BJ (cell line): ENCODE measurements around the gene DPM3. TPM values are rescaled to one million over a fixed set of nuclear protein-coding genes. Genes with fewer than 3 reads are reported as not detected.

Experiments used
- CTCF ChIA-PET: fragments of 350-600 bp; formaldehyde crosslinking; extraction: SDS; loops from one replicate; lab custom pipeline; 2021; ENCODE audit warnings: antibody characterized with exemption, inconsistent platforms; lab: Yijun Ruan, JAX
- POLR2A ChIA-PET: fragments of 300-600 bp; sonication (Branson Sonifier 250); formaldehyde crosslinking; extraction: SDS; loops from one replicate; lab custom pipeline; 2021; ENCODE audit warnings: antibody characterized with exemption; lab: Charles Lee
- DNase-seq: peaks from one replicate; pipeline ENCODE4 v3.0.0-alpha.2; 2011; ENCODE audit warnings: low read depth
- H3K27me3 ChIP-seq: 2 replicates; pipeline ENCODE4 v1.6.0; 2011; ENCODE audit warnings: low read length; ENCODE audit not compliant: control insufficient read depth, insufficient read depth
- H3K36me3 ChIP-seq: 2 replicates; pipeline ENCODE4 v1.5.1; 2011; ENCODE audit warnings: low read length; ENCODE audit not compliant: control insufficient read depth, insufficient read depth
- H3K4me3 ChIP-seq: 2 replicates; pipeline ENCODE4 v1.5.1; 2011; ENCODE audit warnings: low read depth, mild to moderate bottlenecking, control low read depth, low read length
- polyA plus RNA-seq: library from polyadenylated mRNA; depleted of rRNA; stranded (reverse); fragments of >200 nt; gene quantifications from 2 replicates; pipeline ENCODE4 v1.2.3, GENCODE V29; 2011
- TF ChIP-seq, protein P1 (sequence below): IDR thresholded peaks from 2 replicates; pipeline ENCODE4 v1.5.1; 2011; ENCODE audit warnings: low read depth, mild to moderate bottlenecking, control low read depth, inconsistent platforms, low read length, moderate library complexity; ENCODE audit not compliant: insufficient read depth

Gene DPM3
- polyA plus RNA-seq, 1 experiment = 34.1 TPM

DNA sequence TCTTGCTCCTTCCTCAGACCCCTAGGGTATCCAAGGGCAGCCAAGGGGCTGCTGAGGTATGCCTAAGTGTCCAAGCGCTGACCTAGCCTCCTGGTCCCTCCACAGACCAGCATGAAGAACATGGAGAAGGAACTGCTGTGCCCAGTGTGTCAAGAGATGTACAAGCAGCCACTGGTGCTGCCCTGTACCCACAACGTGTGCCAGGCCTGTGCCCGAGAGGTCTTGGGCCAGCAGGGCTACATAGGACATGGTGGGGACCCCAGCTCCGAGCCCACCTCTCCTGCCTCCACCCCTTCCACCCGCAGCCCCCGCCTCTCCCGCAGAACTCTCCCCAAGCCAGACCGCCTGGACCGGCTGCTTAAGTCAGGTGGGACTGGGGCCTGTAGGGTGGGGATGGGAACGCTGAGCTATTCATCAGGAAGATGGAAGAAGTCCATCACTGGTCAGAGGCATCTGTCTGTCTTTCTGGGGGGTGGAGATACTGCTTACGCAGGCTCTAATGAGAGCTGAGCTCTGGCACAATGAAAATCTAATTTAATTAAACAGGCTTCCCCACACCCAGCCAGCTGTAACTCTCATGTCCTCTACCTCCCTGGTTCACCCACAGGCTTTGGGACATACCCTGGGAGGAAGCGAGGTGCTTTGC, 35.1 kb upstream of the DPM3 start:
- POLR2A ChIA-PET = interaction anchor here (0.7 kb wide), 1 partner anchor 1638 kb away, joined by 3 read pairs; no protein-coding TSS in a partner anchor
- CTCF ChIA-PET = interaction anchor here (0.8 to 10.5 kb wide), 13 partner anchors 10 to 424 kb away, joined by 3 to 147 read pairs (median 6); partner anchors contain the start of gene THBS3

DNA sequence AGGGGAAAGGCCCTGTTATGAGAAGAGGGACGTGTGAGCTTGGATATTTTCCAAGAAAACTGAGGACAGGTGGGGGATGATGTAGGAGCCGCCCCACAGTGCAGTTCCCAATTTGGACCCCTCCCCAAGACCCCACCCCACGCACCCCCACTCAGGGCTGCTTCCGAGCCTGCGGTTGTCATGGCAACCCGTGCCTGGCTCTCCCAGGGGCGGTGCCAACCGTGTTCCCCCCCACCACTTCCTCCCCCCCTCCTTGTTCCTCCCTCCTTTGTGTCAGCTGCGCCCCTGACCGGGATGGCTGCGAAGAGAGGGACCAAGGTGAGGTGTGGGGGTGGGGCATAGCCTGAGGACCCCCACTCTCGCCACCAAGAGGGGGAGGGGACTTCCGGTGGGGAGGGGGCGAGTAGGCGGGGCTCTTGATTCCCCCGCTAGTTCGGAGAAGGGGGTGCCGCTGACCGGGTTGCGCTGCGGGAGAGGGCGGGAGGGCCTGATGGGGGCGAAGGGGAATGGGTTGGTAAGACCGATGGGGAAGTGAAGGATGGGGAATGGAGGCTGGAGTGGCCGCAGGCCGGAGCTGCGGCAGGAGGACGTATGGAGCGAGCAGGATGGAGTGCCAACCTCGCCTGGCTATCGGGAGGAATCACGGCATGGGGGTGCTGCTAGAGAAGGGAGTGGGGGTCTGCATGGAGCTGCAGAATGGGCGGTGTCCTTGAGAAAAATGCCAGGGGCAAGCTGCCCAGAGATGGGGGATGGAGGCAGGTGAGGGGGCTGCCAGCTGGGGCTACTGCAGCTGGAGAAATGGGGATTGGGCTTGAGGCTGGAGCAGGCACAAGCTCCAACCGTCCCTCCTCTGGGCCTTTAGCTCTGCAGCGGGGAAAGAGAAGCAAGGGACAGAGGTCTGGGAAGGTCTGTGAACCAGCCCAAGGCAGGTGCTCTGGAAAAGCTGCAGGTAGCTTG, 34.3 kb upstream of the DPM3 start:
- no peak for DNase-seq
- TF ChIP-seq, protein P1, sequence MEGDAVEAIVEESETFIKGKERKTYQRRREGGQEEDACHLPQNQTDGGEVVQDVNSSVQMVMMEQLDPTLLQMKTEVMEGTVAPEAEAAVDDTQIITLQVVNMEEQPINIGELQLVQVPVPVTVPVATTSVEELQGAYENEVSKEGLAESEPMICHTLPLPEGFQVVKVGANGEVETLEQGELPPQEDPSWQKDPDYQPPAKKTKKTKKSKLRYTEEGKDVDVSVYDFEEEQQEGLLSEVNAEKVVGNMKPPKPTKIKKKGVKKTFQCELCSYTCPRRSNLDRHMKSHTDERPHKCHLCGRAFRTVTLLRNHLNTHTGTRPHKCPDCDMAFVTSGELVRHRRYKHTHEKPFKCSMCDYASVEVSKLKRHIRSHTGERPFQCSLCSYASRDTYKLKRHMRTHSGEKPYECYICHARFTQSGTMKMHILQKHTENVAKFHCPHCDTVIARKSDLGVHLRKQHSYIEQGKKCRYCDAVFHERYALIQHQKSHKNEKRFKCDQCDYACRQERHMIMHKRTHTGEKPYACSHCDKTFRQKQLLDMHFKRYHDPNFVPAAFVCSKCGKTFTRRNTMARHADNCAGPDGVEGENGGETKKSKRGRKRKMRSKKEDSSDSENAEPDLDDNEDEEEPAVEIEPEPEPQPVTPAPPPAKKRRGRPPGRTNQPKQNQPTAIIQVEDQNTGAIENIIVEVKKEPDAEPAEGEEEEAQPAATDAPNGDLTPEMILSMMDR = no peak
- ChIA-PET POLR2A (interaction anchor here (0.7 kb wide), 1 partner anchor 1637 kb away, joined by 3 read pairs; no protein-coding TSS in a partner anchor), CTCF (interaction anchor here (0.6 to 10.5 kb wide), 23 partner anchors 9 to 844 kb away, joined by 3 to 147 read pairs (median 4); partner anchors contain the start of gene THBS3)
- Histone ChIP-seq H3K27me3 (no peaks in the 10 kb centered on the region), H3K36me3 (peaks cover 24% of the 10 kb centered on the region), H3K4me3 (peak overlapping the region; percentile 97)

More for the DNA sequence above, 35.1 kb upstream of the DPM3 start:
- TF ChIP-seq, protein P1 = no peak
- no peaks in the 10 kb centered on the region for H3K27me3 ChIP-seq
- no peak for DNase-seq
- H3K4me3 ChIP-seq = peak overlapping the region; percentile 97; the same call in 1 of the 2 replicates
- H3K36me3 ChIP-seq = peaks cover 26% of the 10 kb centered on the region

DNA sequence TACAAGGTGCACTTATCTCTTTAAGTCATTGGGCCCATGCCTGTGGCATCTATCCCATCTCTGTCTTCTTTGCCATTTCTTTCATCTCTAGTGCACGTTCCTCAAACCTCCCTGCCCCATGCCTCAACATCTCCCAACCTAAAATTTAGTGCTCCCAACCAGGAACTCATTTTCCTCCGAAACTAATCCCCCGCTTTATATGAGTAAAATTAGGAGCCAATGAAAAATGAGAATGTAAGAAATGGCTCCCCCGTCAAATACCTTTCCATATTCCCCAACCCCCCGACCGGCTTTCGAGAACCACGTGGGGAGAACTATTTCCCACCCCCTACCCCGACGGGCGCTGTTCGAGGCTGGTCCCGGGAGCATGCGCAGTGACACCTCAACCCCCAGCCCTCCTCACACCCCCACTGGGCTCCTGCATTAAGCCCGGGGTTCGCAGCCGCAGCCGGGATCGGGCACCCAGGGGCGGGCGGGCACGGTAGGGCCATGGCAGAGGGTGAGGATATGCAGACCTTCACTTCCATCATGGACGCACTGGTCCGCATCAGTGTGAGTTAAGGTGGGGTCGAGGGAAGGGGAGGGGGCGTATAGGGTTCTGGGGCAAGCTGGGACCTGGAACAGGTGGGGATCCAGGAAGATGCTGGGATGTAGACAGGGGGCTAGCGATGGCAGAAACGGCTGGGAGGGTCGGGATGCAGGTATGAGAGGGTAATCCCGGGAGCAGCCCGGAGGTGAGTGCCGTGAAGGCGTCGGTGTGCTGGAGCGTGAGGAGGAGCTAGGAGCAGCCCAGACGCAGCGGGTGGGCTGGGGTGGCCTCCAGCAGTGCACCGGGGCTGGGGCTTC, 33.4 kb upstream of the DPM3 start, which contains the start of gene TRIM46:
Gene TRIM46 (plus strand): TSS at position 372 of the 846 bp plus-strand sequence. CDS start 118 bp downstream, at position 490.
- peaks cover 17% of the 10 kb centered on the region for H3K36me3 ChIP-seq
- TF ChIP-seq, protein P1 = no peak
- DNase-seq = no peak
- CTCF ChIA-PET = interaction anchor here (0.7 to 11.3 kb wide), 34 partner anchors 11 to 539 kb away, joined by 3 to 259 read pairs (median 4); partner anchors contain the start of genes ADAM15 and THBS3
- no peaks in the 10 kb centered on the region for H3K27me3 ChIP-seq
- H3K4me3 ChIP-seq = peak within 1 kb of the TSS; percentile 97
- POLR2A ChIA-PET = no interaction called here

DNA sequence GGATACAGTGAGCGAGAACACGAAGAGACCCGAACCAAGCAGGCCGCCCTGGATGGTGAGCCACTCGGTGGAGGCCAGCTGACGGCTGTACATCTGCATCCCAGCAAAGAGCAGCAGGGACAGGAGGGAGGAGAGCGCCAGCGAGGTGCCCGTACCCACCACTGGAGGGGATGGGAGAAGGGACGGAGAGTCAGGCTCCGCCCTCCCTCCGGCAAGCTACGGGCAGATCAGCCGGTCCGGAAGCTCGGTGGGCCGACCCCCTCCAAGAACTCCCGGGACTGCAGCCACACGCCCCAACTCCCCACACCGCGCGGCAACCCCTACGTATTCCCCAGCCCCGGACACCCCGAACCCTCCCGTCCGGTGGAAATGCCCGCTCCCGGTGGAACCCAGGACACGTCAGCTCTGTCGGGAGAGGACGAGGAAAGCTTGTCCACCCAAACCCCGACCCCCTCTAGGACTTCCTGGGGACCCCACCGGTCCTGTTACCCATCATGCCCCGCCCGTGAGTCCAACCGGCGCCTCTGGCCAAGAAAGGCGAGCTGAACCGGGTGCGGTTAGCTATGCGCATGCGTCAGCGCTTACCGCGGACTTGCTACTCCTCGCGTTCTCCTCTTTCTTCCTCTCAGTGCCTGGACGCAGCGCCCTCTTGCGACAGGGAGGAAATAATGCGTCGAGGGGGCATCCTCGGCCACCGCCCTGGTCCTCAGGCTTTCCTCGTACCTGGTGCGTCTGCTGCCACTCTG, 32.6 kb upstream of the DPM3 start, which contains the start of gene KRTCAP2:
Gene KRTCAP2 (minus strand): TSS at position 573 of the 746 bp plus-strand sequence. CDS start 80 bp downstream, at position 493.
- TF ChIP-seq, protein P1 = peak; percentile 98
- peak; percentile 73 for DNase-seq
- ChIA-PET CTCF (interaction anchor here (0.6 to 11.3 kb wide), 34 partner anchors 10 to 604 kb away, joined by 3 to 259 read pairs (median 4); partner anchors contain the start of genes ADAM15, CKS1B, SLC50A1 and THBS3), POLR2A (no interaction called here)
- Histone ChIP-seq H3K4me3 (peak within 1 kb of the TSS; percentile 97), H3K27me3 (no peaks in the 10 kb centered on the region), H3K36me3 (peaks cover 12% of the 10 kb centered on the region)
